HG03025 (cell line): ENCODE results near the gene HYLS1.
"Not testable (repeated sequence)": the region's sequence is repeated elsewhere in the genome, so short reads cannot be mapped to it uniquely, and the experiment has no call there.

Experiments
- ATAC-seq: cut with Tn5 transposase; IDR thresholded peaks from one replicate; pipeline ENCODE4 v1.9.1; 2021; ENCODE audit warnings: mild to moderate bottlenecking, moderate library complexity; ENCODE audit not compliant: unreplicated experiment, low FRiP score

HYLS1 gene

DNA sequence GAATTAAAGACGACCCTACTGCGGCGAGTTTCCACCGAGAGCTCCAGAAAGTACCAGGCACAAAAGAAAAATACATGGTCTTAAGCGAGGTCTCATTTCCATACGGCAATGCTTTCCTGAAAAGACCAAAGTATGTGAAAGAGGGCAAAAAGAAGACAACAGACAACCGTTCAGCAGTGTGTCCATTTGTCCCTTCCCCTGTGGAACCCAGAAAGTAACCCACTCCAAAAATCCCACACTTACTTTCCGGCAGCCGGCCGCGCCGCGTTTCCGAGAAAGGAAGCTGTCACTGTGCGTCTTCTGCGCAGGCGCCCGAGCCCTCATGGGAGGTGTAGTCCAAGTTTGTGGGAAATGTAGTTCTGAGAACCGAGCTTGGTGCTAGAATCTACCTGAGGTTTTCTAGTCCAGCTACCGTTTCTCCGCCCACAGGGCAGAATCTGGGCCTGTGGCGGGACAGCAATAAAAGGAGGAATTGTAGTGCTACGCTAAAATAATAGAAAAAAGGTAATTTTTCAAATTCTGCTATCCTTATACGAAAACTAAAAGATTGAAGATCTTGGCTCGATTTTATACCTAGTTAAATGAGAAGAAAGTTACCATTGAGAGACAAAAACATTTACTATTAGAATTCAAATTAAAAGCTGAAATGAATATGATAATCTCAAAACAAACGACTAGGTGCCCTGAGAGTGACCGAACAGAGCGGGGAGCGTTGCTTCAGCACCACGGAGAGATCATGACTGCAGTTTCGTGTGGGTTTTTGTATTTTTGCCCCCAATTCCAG, 15.7 kb downstream of the HYLS1 start, which contains the start of gene PUS3:
Gene PUS3, minus strand, starts transcription at position 280 of the 784 bp plus-strand sequence. CDS start 6,922 bp downstream, outside the sequence.
- peak; percentile 85 for ATAC-seq

DNA sequence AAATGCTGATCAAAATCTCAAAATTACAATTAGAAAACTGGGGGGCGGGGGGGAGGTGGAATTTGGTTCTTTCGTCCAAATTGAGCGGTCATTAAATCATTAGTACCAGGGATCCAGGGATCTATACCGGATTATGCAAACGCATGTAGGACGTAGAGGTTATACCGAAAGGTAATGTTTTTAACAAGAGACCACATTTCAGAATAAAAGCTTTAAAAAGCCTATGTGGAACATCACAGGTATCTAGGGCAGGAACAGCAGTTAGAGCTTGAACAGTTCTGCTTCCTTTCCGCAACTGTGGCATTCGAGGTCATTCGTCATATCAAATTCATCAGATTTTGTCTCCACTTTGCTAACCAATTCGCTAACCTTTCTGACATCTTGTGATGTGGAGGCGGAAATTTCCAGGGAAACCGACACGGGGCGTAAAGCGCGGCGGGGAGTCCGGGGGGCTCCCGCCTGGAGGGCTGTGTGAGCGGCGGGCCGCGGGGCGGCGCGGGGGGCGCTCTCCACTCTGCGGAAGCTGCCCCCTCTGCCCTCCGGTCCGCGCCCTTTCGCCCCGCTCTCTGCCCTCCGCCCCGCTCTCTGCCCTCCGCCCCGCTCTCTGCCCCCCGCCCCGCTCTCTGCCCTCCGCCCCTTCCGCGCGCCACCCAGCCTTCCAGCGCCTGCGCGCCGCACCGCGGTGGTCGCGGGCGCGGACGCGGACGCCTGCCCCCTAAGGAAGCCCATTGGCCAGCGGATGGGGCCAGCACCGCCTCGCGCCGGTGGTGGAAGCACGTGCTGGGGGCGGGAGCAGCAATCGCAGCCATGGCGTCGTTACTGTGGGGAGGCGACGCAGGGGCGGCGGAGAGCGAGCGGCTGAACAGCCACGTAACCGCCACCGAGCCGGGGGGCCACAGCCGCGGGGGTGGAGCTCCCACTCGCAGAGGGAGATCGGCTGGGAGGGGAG, 16.5 kb downstream of the HYLS1 start, which contains the start of gene DDX25:
Gene DDX25, plus strand, starts transcription at position 798 of the 949 bp plus-strand sequence. Its CDS starts 10 bp downstream, at position 808.
- ATAC-seq: no peak

DNA sequence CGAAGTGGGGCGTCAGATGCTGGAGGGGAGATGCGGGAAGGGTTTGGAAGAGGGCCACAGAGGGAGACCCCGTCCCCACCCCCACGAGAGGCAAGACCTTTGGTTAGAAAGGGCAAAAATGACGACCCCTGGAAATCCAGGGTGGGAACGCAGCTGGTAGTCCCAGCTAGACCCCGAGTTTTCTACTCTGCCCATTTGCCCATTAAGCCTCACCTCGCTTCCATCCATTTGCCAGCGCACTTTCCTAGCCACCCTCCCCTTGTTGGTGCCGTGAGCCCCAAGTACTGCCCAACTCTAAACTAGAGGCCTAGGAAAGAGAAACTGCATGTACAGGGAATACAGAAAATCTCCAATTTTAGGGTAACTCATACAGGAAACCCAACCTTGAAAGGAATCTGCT, 17.2 kb downstream of the HYLS1 start:
- ATAC-seq: no peak

DNA sequence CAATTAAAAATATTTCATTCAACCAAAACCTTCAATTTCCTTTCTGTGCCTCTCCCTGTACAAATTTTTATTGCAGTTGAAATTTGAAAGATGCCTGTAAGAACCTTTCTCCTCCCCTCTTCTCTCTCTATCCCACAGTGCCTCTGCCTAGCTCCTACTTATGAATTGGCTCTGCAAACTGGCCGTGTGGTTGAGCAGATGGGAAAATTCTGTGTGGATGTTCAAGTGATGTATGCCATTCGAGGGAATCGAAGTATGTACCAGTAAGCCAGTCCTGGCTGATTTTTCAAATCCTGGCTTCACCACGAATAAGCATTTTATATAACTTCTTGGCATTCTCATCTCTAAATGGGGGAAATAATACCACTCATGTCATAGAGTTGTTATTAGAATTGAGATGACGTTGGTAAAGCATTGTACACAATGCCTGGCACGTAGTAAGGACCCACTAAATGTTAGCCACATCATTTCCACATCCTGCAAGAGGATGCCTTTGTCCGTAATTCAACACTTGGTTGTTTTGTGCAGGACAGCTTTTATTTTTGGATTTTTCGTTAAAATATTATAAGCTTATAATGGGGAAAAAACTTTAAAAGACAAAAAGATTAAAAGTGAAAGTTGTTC, 22.9 kb downstream of the HYLS1 start:
- no peak for ATAC-seq

DNA sequence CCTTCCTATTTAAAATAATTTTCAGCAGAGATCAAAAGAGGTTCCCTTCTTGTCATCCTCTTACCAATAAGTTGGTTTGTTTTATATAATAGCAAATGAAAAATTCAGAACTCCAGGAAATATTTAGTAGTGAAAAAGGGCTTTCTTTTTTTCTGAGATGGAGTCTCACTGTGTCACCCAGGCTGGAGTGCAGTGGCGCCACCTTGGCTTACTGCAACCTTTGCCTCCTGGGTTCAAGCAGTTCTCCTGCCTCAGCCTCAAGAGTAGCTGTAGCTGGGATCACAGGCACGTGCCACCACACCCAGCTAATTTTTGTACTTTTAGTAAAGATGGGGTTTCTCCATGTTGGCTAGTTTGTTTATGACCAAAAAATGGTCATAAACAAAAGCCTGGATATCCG, 27.1 kb downstream of the HYLS1 start:
- ATAC-seq: not testable (repeated sequence)

DNA sequence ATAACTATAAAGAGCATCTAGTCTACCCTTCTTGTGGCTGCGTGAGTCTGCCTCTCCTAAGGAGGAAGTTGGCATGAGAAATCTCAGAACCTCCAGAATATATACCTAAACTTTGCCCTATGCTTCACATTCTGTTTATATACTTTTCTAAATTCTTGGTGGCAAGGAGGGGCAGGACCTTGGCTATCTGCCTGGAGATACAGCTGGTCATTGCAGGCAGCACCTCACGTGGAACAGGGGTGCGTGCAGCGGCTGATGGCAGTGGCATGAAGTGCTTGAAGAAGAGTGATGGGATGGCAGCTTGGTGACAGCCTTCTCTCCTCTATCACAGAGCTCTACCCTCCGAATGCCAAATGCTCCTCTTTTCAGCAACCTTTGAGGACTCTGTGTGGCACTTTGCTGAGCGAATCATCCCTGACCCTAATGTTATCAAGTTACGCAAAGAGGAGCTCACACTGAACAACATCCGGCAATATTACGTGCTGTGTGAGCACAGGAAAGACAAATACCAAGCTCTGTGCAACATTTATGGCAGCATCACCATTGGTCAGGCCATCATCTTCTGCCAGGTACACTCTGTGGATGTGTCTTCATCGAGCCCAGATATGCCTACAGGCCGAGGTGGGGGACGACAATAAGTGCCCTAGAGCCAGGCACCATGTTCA, 29.3 kb downstream of the HYLS1 start:
- no peak for ATAC-seq

DNA sequence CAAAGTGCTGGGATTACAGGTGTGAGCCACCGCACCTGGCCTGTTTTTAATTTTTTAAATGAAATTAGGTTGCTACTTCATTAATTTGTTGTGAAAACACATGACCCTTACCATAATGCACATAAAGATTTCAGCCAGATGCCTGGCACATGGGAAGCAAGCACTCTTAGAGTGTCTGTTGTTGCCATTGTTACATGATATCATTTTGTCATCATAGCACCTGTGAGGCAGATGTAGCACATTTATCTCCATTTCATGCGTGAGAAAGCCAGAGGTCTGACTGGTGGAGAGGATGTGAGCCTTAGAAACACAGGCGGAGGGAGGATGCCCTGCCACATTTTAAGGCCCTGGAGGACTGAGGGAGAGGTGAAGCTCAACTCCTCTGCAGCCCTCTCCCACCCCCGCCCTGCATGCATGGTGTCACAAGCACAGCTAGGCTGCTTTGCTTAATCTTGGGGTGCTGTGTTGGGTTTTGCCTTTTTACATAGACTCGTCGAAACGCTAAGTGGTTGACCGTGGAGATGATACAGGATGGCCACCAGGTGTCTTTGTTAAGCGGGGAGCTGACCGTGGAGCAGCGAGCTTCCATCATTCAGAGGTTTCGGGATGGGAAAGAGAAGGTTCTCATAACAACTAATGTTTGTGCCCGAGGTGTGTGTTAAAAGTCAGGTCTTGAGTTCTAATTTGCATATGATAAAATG, 30.8 kb downstream of the HYLS1 start:
- no peak for ATAC-seq

DNA sequence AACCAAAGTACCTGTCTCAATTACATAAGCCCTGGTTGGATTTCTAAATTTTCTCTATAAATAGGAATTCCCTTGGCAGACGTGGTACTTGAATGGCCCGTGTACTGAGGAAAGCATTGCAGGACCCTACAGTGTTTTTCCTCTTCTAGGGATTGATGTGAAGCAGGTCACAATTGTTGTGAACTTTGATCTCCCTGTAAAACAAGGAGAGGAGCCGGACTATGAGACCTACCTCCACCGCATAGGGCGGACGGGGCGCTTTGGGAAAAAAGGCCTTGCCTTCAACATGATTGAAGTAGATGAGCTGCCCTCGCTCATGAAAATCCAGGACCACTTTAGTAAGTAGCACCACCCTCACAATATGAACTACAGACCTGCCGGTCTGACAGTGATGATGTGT, 33.6 kb downstream of the HYLS1 start:
- no peak for ATAC-seq

DNA sequence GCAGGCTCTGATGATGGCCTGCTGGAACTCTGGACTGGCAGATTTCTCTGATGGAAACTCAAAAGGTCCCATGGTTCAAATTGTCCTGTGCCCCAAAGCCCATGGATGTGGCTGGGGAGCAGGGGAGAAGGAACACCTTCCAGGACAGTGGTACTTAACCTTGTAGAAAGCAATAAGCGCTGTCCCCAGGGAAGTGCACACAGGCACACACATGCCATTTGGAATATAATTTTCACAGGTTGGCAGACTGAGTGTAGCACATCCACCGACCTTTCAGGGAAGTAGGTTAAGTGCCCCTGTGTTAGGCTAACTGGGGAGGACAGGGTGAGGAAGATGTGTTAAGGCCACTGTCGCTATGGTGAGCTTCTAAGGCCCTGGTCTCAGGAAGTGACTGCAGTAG, 34.7 kb downstream of the HYLS1 start:
- no peak for ATAC-seq

DNA sequence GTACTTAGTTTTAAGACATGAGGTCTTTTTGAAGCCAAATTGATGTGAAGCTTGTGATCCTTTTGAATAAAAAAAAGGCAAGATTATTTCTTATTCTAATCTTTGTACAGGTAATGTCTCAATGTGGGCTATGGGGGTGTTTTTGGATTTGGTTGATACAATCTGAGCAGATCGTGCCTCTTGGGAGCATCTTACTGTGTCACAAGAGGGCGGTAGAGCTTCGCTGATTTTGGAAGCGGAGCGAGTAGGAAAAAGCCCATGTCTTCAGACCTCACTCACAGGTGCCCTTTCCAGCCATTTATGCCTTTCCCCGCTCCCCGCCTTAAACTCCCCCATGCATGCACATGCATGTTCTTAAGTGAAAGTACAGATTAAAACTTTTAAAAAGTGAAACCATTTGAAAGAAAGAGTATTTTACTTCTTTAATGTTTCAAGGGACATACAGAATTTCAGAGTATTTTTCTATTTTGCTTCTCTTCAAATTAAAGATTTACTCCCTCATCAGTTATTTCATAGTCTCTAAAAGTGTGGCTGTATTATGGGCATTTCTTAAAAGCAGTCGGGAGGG, 35.6 kb downstream of the HYLS1 start:
- ATAC-seq: no peak

DNA sequence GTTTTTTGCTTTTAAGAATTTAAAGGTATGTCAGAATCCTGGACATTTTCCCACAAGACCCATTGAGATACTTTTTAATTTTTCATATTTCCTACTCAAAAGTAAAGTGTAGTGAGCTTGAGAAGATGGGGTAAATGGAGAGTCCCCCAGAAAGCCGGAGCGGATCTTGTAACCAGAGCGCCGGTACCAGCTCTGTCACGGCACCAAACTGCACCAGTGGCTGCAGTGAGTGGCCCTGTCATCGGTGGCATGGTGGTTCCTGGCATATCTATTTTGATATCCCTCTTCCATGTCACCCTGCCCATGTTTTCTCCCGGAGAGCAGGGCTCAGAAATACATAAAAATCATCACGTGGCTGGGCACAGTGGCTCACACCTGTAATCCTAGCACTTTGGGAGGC, 36.2 kb downstream of the HYLS1 start:
- no peak for ATAC-seq

DNA sequence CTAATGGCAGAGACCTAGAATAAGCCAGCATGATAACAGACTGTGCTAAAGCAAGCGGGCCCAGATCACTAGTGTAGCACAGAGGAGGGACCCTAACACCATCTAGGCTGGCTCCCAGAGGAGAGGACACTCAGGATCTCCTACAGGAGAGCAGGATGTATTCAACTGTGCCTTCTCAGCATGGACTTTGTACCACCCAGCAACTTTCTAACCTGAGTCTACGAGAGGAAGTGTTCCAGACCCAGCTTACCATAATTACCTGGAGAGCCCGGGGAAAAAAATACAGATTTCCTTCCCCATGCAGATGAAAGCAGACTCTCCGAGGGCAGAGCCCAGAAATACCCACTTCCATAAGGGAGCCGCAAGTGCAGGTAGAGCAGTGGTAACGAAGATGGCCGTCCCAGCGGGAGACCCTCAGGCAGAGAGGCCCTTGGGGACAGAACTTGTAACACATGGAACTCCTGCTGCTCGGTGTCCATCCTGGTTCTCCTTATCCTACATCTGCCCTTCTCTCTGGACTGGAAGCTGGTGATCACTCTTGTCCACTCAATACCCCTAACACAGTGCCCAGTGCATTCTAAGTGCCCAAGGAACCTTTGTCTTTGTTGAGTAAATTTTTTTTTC, 37.0 kb downstream of the HYLS1 start:
- no peak for ATAC-seq

DNA sequence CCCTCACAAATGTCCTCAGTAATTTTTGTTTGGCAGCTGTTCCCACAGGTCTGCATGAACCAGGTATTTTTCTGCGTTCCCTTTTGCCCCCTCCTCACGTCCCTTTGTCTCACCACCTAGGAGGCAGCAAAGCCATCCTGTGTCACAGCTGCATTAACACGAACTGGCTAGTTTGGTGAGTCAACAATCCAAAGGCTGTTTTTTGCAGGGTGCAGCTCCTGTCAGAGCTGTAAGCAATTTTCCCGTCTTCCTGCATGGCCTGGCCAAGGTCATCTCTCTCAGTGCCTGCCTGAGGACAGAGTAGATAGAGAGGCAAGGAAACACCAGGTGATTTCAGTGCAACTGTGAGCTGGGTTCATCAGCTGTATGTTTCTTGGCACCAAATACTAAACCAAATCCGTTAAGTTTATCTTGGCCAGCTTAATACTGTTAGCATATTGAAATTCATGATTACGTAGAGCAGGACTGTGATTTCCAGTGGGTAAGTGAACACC, 37.8 kb downstream of the HYLS1 start:
- ATAC-seq: no peak

DNA sequence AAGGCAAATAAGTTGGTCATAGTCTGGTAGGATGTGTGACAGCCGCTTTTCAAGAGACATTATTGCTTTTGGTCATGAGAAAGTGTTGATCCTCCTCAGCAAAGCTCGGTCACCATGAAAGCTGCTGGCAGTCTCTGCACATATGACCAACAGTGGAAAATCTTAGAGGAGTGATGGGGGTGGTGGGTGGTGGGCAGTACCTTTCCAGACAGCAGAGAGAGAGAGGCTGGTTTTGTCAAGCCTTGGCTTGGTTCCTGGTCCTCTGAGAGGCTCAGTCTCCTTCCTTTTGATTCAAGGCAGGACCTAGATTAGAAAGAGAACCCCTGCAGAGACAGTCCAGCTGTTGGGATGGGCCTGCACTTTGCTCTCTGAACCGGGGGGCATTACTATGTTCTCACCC, 38.3 kb downstream of the HYLS1 start:
- no peak for ATAC-seq

DNA sequence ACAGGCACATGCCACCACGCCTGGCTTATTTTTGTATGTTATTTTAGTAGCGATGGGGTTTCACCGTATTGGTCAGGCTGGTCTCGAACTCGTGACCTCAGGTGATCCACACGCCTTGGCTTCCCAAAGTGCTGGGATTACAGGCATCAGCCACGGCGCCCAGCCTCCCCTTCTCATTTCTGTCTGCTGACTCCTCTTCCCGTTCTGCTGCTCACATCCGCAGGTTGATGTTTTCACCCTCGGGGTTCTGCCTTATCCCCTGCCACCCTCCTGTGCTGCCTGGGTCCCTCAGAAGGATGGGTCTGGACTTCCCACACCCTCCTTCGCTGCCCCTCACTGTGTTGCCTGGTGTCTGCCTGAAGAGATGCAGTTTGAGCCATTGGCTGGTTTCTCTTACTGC, 39.2 kb downstream of the HYLS1 start:
- no peak for ATAC-seq

DNA sequence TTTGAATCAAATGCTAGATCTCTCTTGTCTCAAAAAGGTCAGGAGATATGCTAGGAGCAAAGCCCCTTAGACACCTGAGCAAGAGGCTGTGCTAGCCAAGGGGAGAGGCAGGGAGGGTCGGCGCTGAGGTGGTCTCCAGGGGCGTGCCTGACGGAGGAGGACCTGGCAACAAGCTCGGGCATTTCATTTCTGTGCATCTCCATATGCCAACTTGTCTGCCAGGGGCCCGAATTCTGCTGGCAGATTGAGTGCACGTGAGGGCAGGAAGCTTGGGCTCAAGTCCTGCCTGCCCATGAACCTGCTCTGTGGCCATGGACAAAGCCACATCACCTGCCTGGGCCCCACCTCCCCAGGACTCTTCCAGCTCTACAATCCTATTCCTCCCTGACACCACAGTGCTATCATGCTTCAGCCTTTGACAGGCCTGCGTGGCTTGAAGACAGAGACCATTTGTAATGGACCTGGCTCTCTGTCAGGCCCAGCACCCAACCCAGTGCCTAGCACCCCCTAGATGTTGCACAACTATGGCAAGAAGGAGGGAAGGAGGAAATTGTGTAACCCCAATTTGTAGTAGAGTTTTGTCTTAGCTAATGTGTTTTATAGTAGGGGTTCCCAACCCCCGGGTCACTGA, 42.1 kb downstream of the HYLS1 start:
- ATAC-seq: no peak

DNA sequence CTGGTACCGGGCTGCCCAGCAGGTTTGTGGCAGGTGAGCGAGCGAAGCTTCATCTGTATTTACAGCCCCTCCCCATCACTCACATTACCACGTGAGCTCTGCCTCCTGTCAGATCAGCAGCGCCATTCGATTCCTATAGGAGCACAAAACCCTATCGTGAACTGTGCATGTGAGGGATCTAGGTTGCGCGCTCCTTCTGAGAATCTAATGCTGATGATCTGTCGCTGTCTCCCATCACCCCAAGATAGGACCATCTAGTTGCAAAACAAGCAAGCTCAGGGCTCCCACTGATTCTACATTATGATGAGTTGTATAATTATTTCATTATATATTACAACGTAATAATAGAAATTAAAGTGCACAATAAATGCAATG, 42.6 kb downstream of the HYLS1 start:
- ATAC-seq: no peak

DNA sequence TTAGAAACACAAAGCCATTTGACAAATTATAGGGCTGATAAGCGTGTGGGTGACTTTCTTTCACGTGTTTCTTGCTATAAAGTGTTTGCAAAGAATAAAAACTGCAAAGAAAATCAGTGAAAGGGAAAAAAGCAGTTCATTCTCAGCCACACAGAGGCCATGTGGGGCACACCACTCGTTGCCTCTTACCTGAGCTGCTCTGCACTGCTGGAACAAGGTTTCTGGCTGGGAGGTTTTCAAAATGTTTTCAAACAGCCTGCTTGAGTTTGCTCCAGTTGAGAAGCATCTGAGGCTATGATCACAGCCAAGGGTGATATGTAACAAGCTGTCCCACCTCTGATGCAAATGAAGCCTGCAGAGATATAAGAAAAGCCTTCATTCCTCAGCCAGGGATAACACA, 43.6 kb downstream of the HYLS1 start:
- ATAC-seq: no peak
